Activated gamma-delta T cell treated with Interleukin-2 at 50 U/mL for 16 hours (primary cell): Measurements from ENCODE around the gene LHX2.

Experiments used
- DNase-seq: peaks from one replicate; pipeline ENCODE4 v3.0.0-alpha.2; 2020

The LHX2 gene

GRCh38 chr9:124068251-124068650, 56.7 kb downstream of the LHX2 start:
- no peak for DNase-seq

GRCh38 chr9:124074746-124075145, 63.2 kb downstream of the LHX2 start:
- no peak for DNase-seq

GRCh38 chr9:124075761-124076160, 64.2 kb downstream of the LHX2 start:
- DNase-seq = no peak

GRCh38 chr9:124077915-124078572, 66.5 kb downstream of the LHX2 start:
- DNase-seq = no peak

- DNase-seq = no peak
Measured at GRCh38 chr9:124078641-124079040, 67.1 kb downstream of the LHX2 start.

GRCh38 chr9:124079176-124079925, 67.8 kb downstream of the LHX2 start:
- no peak for DNase-seq

- no peak for DNase-seq
Measured at GRCh38 chr9:124082622-124083021, 71.1 kb downstream of the LHX2 start.
